NOMO-1 treated with DMSO at 0.1 percent for 48 hours (cell line): Measurements from ENCODE around the gene BCL11B.
"Not testable (repeated sequence)": the region's sequence is repeated elsewhere in the genome, so short reads cannot be mapped to it uniquely, and the experiment has no call there.

Source experiments
- DNase-seq: peaks from one replicate; lab custom pipeline; 2025; ENCODE audit not compliant: unreplicated experiment; lab: John Stamatoyannopoulos, UW

Gene BCL11B

GRCh38 chr14:99203080-99203479 is 68.9 kb downstream of the BCL11B start:
- no peak for DNase-seq

GRCh38 chr14:99202516-99202915 is 69.5 kb downstream of the BCL11B start:
- DNase-seq = no peak

- DNase-seq = no peak
Observed at GRCh38 chr14:99201351-99202073, 70.5 kb downstream of the BCL11B start.

GRCh38 chr14:99200654-99201005 is 71.4 kb downstream of the BCL11B start:
- DNase-seq = no peak

- no peak for DNase-seq
Observed at GRCh38 chr14:99199846-99200653, 71.9 kb downstream of the BCL11B start.

- DNase-seq = no peak
Observed at GRCh38 chr14:99198746-99199502, 73.1 kb downstream of the BCL11B start.

- no peak for DNase-seq
Observed at GRCh38 chr14:99196310-99196650, 75.7 kb downstream of the BCL11B start.

GRCh38 chr14:99195602-99196309 is 76.2 kb downstream of the BCL11B start:
- no peak for DNase-seq

- DNase-seq = no peak
Observed at GRCh38 chr14:99194736-99195135, 77.3 kb downstream of the BCL11B start.

- no peak for DNase-seq
Observed at GRCh38 chr14:99194136-99194535, 77.9 kb downstream of the BCL11B start.

- DNase-seq = no peak
Observed at GRCh38 chr14:99192830-99193229, 79.2 kb downstream of the BCL11B start.

- DNase-seq = peak; percentile 28
Observed at GRCh38 chr14:99192028-99192621, 79.9 kb downstream of the BCL11B start.

- no peak for DNase-seq
Observed at GRCh38 chr14:99191395-99192027, 80.5 kb downstream of the BCL11B start.

GRCh38 chr14:99190696-99191394 is 81.2 kb downstream of the BCL11B start:
- no peak for DNase-seq

- DNase-seq = no peak
Observed at GRCh38 chr14:99189201-99189801, 82.7 kb downstream of the BCL11B start.

- DNase-seq = no peak
Observed at GRCh38 chr14:99188731-99189191, 83.2 kb downstream of the BCL11B start.

- no peak for DNase-seq
Observed at GRCh38 chr14:99187858-99188257, 84.1 kb downstream of the BCL11B start.

- DNase-seq = no peak
Observed at GRCh38 chr14:99186956-99187690, 84.9 kb downstream of the BCL11B start.

GRCh38 chr14:99186336-99186735 is 85.7 kb downstream of the BCL11B start:
- DNase-seq = not testable (repeated sequence)
